Testis (tissue), 2 donors: ENCODE results near the gene TUB.

ENCODE experiments used
- CTCF ChIP-seq, 3 experiments: fragments of 450-650 bp in 2 of 3; fragments of 200-600 bp in 1 of 3; sonication (generic) in 1 of 3; IDR thresholded peaks; one replicate each; pipeline ENCODE4 v1.5.1; 2016 to 2019; ENCODE audit warnings: antibody characterized with exemption in 3 of 3, mild to moderate bottlenecking in 2 of 3, moderate library complexity in 1 of 3
- POLR2A ChIP-seq: fragments of 450-650 bp; IDR thresholded peaks from one replicate; pipeline ENCODE4 v1.6.1; 2017; ENCODE audit warnings: antibody characterized with exemption, mild to moderate bottlenecking, moderate library complexity

- no peak for TF ChIP-seq CTCF (IDR thresholded peaks at IDR 0.05)
- no peak for TF ChIP-seq POLR2A
Observed at GRCh38 chr11:8087756-8088155, 6.7 kb downstream of the TUB start.
